ENCODE results near the gene PHTF2. TPM values are rescaled to one million over a fixed set of nuclear protein-coding genes. Genes with fewer than 3 reads are reported as not detected.

The PHTF2 gene
- total and polyA plus RNA-seq, 10 of the 15 experiments (the other 5 are each of a cell fraction or from before 2014, with no cell fraction given), result 12.9 to 41.8 (median 27.0) TPM

DNA sequence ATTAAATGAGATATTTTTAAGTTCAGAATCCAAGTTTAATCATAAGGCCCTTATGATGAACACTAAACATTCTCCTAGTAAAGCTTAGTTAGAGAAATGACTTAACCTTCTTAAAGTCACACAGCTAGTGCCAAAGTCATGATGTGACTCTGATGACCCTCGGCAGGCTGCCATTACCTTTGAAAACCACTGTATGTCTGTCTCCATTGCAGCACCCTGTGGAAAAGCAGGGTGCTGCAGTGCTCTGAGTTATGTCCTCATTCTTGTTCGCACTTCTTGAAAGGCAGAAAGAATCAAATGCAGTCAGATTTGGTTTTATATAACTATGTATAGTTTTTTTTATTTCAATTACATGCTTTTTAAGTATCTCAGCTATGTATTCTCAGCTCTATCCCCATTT, 105.0 kb downstream of the PHTF2 start:
- Histone ChIP-seq H3K79me2 (ENCODE audit: control insufficient read depth, insufficient read depth, low read length) (no peaks in the 10 kb centered on the region; the same call in 1 of the 2 replicates), H4K20me1 (ENCODE audit: control insufficient read depth, insufficient read depth) (no peaks in the 10 kb centered on the region), H3K9me3 (replicated peaks; ENCODE audit: control insufficient read depth, insufficient read depth, low read length) (no peaks in the 10 kb centered on the region), H2AFZ (ENCODE audit: control insufficient read depth, low read depth, low read length) (no peak overlapping the region), H3K9ac (ENCODE audit: control insufficient read depth, insufficient read depth, low read length) (no peak overlapping the region), H3K4me3 (no peak overlapping the region), H3K4me2 (ENCODE audit: control insufficient read depth, insufficient read depth) (no peak overlapping the region), H3K36me3 (ENCODE audit: control insufficient read depth in 2 of 2, insufficient read depth in 2 of 2, low read length in 1 of 2) (peaks cover 2 to 9% of the 10 kb centered on the region in 2 experiments; a peak in 3 of 4 replicates), H3K4me1 (ENCODE audit: control insufficient read depth, insufficient read depth, low read length) (peaks cover 15% of the 10 kb centered on the region), H3K27me3 (replicated peaks in 1 of 2; ENCODE audit: control insufficient read depth in 2 of 2, insufficient read depth in 2 of 2, low read length in 1 of 2) (no peaks in the 10 kb centered on the region), H3K27ac (ENCODE audit: control insufficient read depth, insufficient read depth) (no peak overlapping the region)
- ATAC-seq (peak; percentile 64), FAIRE-seq (no peak), DNase-seq (ENCODE audit: low read depth, low spot score) (no peak)
- ChIA-PET POLR2A (no interaction called here), SMC1A (ENCODE audit: uncharacterized antibody, unreplicated experiment) (interaction anchor here (0.6 to 2.0 kb wide), 11 partner anchors 9 to 249 kb away, joined by 3 to 7 read pairs (median 4); no protein-coding TSS in a partner anchor), CTCF (interaction anchor here (1.0 to 2.0 kb wide), 6 partner anchors 9 to 247 kb away, joined by 3 to 7 read pairs (median 4); no protein-coding TSS in a partner anchor), RAD21 (ENCODE audit: unreplicated experiment) (interaction anchor here (0.7 to 1.6 kb wide), 3 partner anchors 32 to 252 kb away, joined by 3 to 5 read pairs (median 4); no protein-coding TSS in a partner anchor)
- no TSS peak for BruUV-seq (replicated peaks)
- 50% methylated on average over 2 of the region's 2 CpGs for WGBS (ENCODE audit: insufficient coverage, insufficient replicate concordance, low lambda C conversion rate, missing lambda C conversion rate)
- intact Hi-C loops (cut with micrococcal nuclease; ENCODE audit: unreplicated experiment) (no loop called here), in situ Hi-C loops (cut with MboI) (no loop called here)
- TF ChIP-seq ZNF207 (IDR thresholded peaks at IDR 0.05; ENCODE audit: borderline replicate concordance) (no peak), RAD21 (IDR thresholded peaks at IDR 0.05; ENCODE audit: insufficient read depth, low read depth, low read length) (peak; percentile 71), IKZF2 (IDR thresholded peaks at IDR 0.05) (no peak), EZH2 (IDR thresholded peaks at IDR 0.05; ENCODE audit: borderline replicate concordance, control insufficient read depth, low read depth, low read length) (no peak), YBX1 (IDR thresholded peaks at IDR 0.05) (no peak), HDAC6 (IDR thresholded peaks at IDR 0.05; ENCODE audit: unreplicated experiment) (no peak), NR2F1 (conservative IDR thresholded peaks at IDR 0.05) (no peak), YY1 (IDR thresholded peaks at IDR 0.05; ENCODE audit: low read depth, low read length) (peak; percentile 82), BHLHE40 (IDR thresholded peaks at IDR 0.05; ENCODE audit: borderline replicate concordance in 1 of 2, low read depth in 2 of 2, low read length in 1 of 2) (no peak), MTA3 (IDR thresholded peaks at IDR 0.05; ENCODE audit: borderline replicate concordance, low read length) (no peak), SMC3 (IDR thresholded peaks at IDR 0.05; ENCODE audit: borderline replicate concordance, low read length) (peak; percentile 16; the same call in 1 of the 2 replicates)
- TF ChIP-seq, protein P1, sequence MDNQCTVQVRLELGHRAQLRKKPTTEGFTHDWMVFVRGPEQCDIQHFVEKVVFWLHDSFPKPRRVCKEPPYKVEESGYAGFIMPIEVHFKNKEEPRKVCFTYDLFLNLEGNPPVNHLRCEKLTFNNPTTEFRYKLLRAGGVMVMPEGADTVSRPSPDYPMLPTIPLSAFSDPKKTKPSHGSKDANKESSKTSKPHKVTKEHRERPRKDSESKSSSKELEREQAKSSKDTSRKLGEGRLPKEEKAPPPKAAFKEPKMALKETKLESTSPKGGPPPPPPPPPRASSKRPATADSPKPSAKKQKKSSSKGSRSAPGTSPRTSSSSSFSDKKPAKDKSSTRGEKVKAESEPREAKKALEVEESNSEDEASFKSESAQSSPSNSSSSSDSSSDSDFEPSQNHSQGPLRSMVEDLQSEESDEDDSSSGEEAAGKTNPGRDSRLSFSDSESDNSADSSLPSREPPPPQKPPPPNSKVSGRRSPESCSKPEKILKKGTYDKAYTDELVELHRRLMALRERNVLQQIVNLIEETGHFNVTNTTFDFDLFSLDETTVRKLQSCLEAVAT (IDR thresholded peaks at IDR 0.05), result no peak
- TF ChIP-seq, protein P2, sequence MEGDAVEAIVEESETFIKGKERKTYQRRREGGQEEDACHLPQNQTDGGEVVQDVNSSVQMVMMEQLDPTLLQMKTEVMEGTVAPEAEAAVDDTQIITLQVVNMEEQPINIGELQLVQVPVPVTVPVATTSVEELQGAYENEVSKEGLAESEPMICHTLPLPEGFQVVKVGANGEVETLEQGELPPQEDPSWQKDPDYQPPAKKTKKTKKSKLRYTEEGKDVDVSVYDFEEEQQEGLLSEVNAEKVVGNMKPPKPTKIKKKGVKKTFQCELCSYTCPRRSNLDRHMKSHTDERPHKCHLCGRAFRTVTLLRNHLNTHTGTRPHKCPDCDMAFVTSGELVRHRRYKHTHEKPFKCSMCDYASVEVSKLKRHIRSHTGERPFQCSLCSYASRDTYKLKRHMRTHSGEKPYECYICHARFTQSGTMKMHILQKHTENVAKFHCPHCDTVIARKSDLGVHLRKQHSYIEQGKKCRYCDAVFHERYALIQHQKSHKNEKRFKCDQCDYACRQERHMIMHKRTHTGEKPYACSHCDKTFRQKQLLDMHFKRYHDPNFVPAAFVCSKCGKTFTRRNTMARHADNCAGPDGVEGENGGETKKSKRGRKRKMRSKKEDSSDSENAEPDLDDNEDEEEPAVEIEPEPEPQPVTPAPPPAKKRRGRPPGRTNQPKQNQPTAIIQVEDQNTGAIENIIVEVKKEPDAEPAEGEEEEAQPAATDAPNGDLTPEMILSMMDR (IDR thresholded peaks at IDR 0.05 in 2 of 3, conservative IDR thresholded peaks at IDR 0.05 in 1 of 3; ENCODE audit: control insufficient read depth in 2 of 3, extremely low read depth in 1 of 3, insufficient read depth in 1 of 3, low read depth in 3 of 3, low read length in 3 of 3), result peak; percentile 28 to 51 (median 32); a peak in 3 of 6 replicates
